ENCODE data around the gene INO80E.

INO80E gene

GRCh38 chr16:29993903-29994599 is 2.0 kb upstream of the INO80E start:
- no peaks in the 10 kb centered on the region for H3K9me3 ChIP-seq (replicated peaks; ENCODE audit: insufficient read depth, low read length)
- no peaks in the 10 kb centered on the region for H3K9me2 ChIP-seq (replicated peaks; ENCODE audit: insufficient read depth, low read length)
- no peaks in the 10 kb centered on the region for H3K27me3 ChIP-seq (replicated peaks; ENCODE audit: insufficient read depth, low read length)
- 0 out of 2 replicates have a peak, but pooled peaks cover 2% of the 10 kb centered on the region for H3K36me3 ChIP-seq (replicated peaks; ENCODE audit: insufficient read depth, low read length)
- TF ChIP-seq CTCF (IDR thresholded peaks at IDR 0.05; ENCODE audit: low read length) (no peak), EZH2phosphoT487 (IDR thresholded peaks at IDR 0.05; ENCODE audit: low read length) (no peak), EZH2 (optimal IDR thresholded peaks at IDR 0.05; ENCODE audit: low read depth, low read length) (no peak)
- H3K27ac ChIP-seq (ENCODE audit: low read length) = no peak overlapping the region
- H3K9ac ChIP-seq (ENCODE audit: low read length) = no peak overlapping the region; the same call in 1 of the 2 replicates
- H3K4me2 ChIP-seq (ENCODE audit: low read depth, low read length) = peak overlapping the region; percentile 99
- peak overlapping the region; percentile 98; the same call in 1 of the 2 replicates for H3K4me3 ChIP-seq (ENCODE audit: low read length)
- H3K4me1 ChIP-seq (ENCODE audit: low read length) = peaks cover 12% of the 10 kb centered on the region
- DNase-seq = no peak
- peaks cover 11% of the 10 kb centered on the region for H3K79me2 ChIP-seq (ENCODE audit: low read length)
- peaks cover 21% of the 10 kb centered on the region for H3F3A ChIP-seq (ENCODE audit: insufficient read depth, low read length)
- H4K20me1 ChIP-seq (ENCODE audit: insufficient read depth, low read length) = no peaks in the 10 kb centered on the region
- no peak overlapping the region for H2AFZ ChIP-seq (ENCODE audit: low read length)

GRCh38 chr16:29994600-29995323 is 1.3 kb upstream of the INO80E start:
- Histone ChIP-seq H3K4me1 (ENCODE audit: low read length) (peaks cover 12% of the 10 kb centered on the region), H3K4me2 (ENCODE audit: low read depth, low read length) (peak overlapping the region; percentile 99), H3K36me3 (replicated peaks; ENCODE audit: insufficient read depth, low read length) (0 out of 2 replicates have a peak, but pooled peaks cover 2% of the 10 kb centered on the region), H3K9me3 (replicated peaks; ENCODE audit: insufficient read depth, low read length) (no peaks in the 10 kb centered on the region), H3K9ac (ENCODE audit: low read length) (peak overlapping the region; percentile 100), H3F3A (ENCODE audit: insufficient read depth, low read length) (peaks cover 14% of the 10 kb centered on the region; the same call in 1 of the 2 replicates), H3K4me3 (ENCODE audit: low read length) (peak overlapping the region; percentile 98), H4K20me1 (ENCODE audit: insufficient read depth, low read length) (no peaks in the 10 kb centered on the region), H2AFZ (ENCODE audit: low read length) (peak overlapping the region; percentile 95), H3K79me2 (ENCODE audit: low read length) (peaks cover 11% of the 10 kb centered on the region), H3K27ac (ENCODE audit: low read length) (peak overlapping the region; percentile 99; the same call in 1 of the 2 replicates), H3K9me2 (replicated peaks; ENCODE audit: insufficient read depth, low read length) (no peaks in the 10 kb centered on the region), H3K27me3 (replicated peaks; ENCODE audit: insufficient read depth, low read length) (no peaks in the 10 kb centered on the region)
- TF ChIP-seq EZH2phosphoT487 (IDR thresholded peaks at IDR 0.05; ENCODE audit: low read length) (no peak), EZH2 (optimal IDR thresholded peaks at IDR 0.05; ENCODE audit: low read depth, low read length) (no peak), CTCF (IDR thresholded peaks at IDR 0.05; ENCODE audit: low read length) (no peak)
- DNase-seq = no peak

GRCh38 chr16:29995324-29995910 is 624 bp upstream of the INO80E start, which contains the start of gene HIRIP3:
HIRIP3 (minus strand) TSS chr16:29995617; CDS start chr16:29995605, 12 bp downstream.
- peaks cover 12% of the 10 kb centered on the region for H3K4me1 ChIP-seq (ENCODE audit: low read length)
- H3K9ac ChIP-seq (ENCODE audit: low read length) = peak within 1 kb of the TSS; percentile 100
- no peaks in the 10 kb centered on the region for H3K9me2 ChIP-seq (replicated peaks; ENCODE audit: insufficient read depth, low read length)
- peak within 1 kb of the TSS; percentile 95 for H2AFZ ChIP-seq (ENCODE audit: low read length)
- TF ChIP-seq CTCF (IDR thresholded peaks at IDR 0.05; ENCODE audit: low read length) = no peak
- no peak for TF ChIP-seq EZH2 (optimal IDR thresholded peaks at IDR 0.05; ENCODE audit: low read depth, low read length)
- no peak for TF ChIP-seq EZH2phosphoT487 (IDR thresholded peaks at IDR 0.05; ENCODE audit: low read length)
- no peaks in the 10 kb centered on the region for H3K9me3 ChIP-seq (replicated peaks; ENCODE audit: insufficient read depth, low read length)
- H3K79me2 ChIP-seq (ENCODE audit: low read length) = peaks cover 11% of the 10 kb centered on the region
- H3K4me2 ChIP-seq (ENCODE audit: low read depth, low read length) = peak within 1 kb of the TSS; percentile 99
- no peaks in the 10 kb centered on the region for H3K27me3 ChIP-seq (replicated peaks; ENCODE audit: insufficient read depth, low read length)
- peak within 1 kb of the TSS; percentile 98 for H3K4me3 ChIP-seq (ENCODE audit: low read length)
- 0 out of 2 replicates have a peak, but pooled peaks cover 2% of the 10 kb centered on the region for H3K36me3 ChIP-seq (replicated peaks; ENCODE audit: insufficient read depth, low read length)
- H4K20me1 ChIP-seq (ENCODE audit: insufficient read depth, low read length) = no peaks in the 10 kb centered on the region
- H3F3A ChIP-seq (ENCODE audit: insufficient read depth, low read length) = peaks cover 13% of the 10 kb centered on the region; the same call in 1 of the 2 replicates
- H3K27ac ChIP-seq (ENCODE audit: low read length) = peak within 1 kb of the TSS; percentile 99
- peak; percentile 92 for DNase-seq
